GM23248 (cell line): ENCODE results near the gene KLHL3.

Source experiments
- EZH2 ChIP-seq: fragments of 200-600 bp; sonication (generic); IDR thresholded peaks from 2 replicates; pipeline ENCODE4 v1.6.1; 2018; ENCODE audit warnings: antibody characterized with exemption, mild to moderate bottlenecking; ENCODE audit not compliant: insufficient read depth, poor library complexity, severe bottlenecking
- EZH2phosphoT487 ChIP-seq: fragments of 200-600 bp; sonication (generic); IDR thresholded peaks from 2 replicates; pipeline ENCODE4 v1.6.1; 2018; ENCODE audit warnings: antibody characterized with exemption, moderate library complexity, mild to moderate bottlenecking, low read depth; ENCODE audit not compliant: insufficient read depth

- TF ChIP-seq EZH2phosphoT487 (no peak), EZH2 (no peak)
Measured at GRCh38 chr5:137605411-137605810, 130.5 kb downstream of the KLHL3 start.
